ENCODE results near the gene PPP2R3B. TPM values are rescaled to one million over a fixed set of nuclear protein-coding genes. Genes with fewer than 3 reads are reported as not detected.
A peak's percentile ranks its signal among the peaks of the same experiment; 100 is the strongest.

The PPP2R3B gene
- total and polyA plus RNA-seq, 8 donors, result 5.0 to 38.8 (median 6.9) TPM

DNA sequence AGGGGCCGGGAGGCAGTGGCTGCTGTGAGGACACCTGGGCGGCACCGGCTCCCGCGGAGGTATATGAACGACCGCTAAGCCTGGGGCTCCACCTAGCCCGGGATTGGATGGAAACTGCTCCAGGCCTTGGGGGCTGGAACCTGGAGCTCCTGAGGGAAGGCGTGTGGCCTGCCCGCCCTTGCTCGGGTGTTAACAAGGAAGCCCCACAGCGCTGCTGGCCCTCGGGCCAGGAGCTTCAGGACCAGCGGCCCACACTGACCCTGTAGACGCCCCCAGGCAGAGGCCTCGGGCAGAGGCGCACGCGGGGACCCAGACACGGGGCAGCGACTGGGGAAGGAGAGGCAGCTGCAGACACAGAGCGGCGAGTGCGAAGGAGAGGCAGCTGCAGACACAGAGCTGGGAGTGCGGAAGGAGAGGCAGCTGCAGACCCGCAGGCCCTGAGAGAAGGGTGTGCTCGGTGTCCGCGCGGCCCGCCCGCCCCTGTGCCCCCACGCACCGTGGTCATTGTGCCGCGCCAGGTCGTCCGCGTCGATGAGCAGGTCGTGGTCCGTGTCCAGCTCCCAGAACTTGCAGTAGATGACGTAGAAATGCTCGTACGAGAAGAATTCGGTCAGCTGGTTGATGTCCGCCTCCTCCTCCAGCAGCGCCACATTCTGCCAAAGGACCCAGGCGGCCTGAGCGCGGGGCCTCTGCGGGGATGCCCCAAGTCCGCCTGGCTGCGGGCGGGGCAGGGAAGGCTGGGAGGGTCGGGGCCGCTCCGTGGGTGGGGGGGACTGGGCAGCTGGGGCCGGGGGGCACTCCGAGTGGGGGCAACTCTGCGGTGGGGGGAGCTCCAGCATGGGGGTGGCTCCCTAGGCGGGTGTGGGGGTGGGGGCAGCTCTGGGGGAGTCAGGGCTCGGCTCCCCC lies 41.4 kb downstream of the PPP2R3B start:
- TF ChIP-seq, protein P1, sequence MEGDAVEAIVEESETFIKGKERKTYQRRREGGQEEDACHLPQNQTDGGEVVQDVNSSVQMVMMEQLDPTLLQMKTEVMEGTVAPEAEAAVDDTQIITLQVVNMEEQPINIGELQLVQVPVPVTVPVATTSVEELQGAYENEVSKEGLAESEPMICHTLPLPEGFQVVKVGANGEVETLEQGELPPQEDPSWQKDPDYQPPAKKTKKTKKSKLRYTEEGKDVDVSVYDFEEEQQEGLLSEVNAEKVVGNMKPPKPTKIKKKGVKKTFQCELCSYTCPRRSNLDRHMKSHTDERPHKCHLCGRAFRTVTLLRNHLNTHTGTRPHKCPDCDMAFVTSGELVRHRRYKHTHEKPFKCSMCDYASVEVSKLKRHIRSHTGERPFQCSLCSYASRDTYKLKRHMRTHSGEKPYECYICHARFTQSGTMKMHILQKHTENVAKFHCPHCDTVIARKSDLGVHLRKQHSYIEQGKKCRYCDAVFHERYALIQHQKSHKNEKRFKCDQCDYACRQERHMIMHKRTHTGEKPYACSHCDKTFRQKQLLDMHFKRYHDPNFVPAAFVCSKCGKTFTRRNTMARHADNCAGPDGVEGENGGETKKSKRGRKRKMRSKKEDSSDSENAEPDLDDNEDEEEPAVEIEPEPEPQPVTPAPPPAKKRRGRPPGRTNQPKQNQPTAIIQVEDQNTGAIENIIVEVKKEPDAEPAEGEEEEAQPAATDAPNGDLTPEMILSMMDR (IDR thresholded peaks at IDR 0.05), result no peak
- WGBS, 2 donors, result 94% methylated on average over 52 to 63 of the region's 63 CpGs
- H3K4me1 ChIP-seq, result no peaks in the 10 kb centered on the region
- FAIRE-seq, result no peak
- ATAC-seq, result no peak
- DNase-seq, result peak in 2 of 6 donors; percentile 36 to 56
- H3K27me3 ChIP-seq, result no peaks in the 10 kb centered on the region
- H3K9me3 ChIP-seq, result no peaks in the 10 kb centered on the region
- H3K36me3 ChIP-seq, result no peaks in the 10 kb centered on the region
- no peak overlapping the region for H3K4me3 ChIP-seq
- intact Hi-C loops (cut with DNase I), result no loop called here
- H3K27ac ChIP-seq, result no peak overlapping the region

DNA sequence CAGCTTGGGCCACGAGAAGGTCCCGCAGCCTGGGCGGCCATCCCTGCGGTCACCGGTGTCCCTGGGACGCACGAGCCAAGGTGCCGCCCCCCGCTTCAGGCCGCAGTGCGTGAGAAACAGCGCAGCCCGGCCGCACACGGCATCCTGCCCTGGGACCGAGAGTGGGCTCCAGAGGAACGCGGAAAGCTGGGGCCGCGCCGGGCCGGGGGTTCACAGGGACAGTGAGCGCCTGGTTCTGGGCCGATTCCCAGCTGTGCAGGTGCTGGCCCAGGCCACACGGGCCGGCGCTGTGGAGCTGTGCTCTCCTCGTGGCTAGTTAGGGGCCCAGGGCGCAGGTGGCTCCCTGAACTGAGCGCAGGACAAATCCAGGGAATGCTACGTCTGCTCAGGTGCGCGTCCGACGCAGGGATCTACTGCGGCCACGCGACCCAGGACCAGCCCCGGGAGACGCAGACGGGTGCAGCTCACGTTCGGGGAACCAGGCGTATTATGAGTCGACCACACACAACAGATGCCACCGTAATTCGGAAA lies 42.3 kb downstream of the PPP2R3B start:
- Histone ChIP-seq H3K4me3 (no peak overlapping the region), H3K36me3 (no peaks in the 10 kb centered on the region), H3K27ac (no peak overlapping the region), H3K4me1 (no peaks in the 10 kb centered on the region), H3K9me3 (no peaks in the 10 kb centered on the region), H3K27me3 (no peaks in the 10 kb centered on the region)
- FAIRE-seq (no peak), DNase-seq (peak in 2 of 6 donors; percentile 46 to 59), ATAC-seq (no peak)
- intact Hi-C loops (cut with DNase I), result no loop called here
- TF ChIP-seq, protein P1 (IDR thresholded peaks at IDR 0.05), result no peak
- 97 to 98% methylated on average over 47 of the region's 47 CpGs for WGBS, 2 donors

DNA sequence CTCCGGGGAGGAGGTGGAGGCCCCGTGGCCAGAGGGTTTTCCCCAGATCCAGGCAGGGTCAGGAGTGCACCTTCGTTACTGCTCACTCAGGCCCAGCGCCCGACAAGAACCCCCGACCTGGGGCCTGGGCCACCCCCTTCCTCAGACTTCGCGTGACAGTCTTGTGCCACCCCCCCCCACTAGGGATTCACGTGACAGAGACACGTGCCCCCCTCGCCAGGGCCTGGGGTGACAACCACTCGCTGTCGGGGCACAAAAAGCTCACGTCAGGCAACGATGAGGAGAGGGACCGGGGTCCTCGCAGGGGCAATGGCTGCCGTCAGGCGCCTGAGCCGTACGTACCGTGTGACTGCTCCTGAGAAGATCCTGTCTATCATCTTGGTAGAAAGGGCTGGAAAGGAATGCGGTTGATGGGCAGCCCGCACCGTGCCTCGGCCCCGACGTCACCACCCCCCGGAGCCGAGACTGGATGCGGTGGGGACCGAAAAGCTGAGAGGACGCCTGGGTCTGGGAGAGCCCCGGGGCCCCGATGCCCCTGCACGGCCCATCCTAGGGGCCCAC lies 45.1 kb downstream of the PPP2R3B start:
- H3K36me3 ChIP-seq, result no peaks in the 10 kb centered on the region

DNA sequence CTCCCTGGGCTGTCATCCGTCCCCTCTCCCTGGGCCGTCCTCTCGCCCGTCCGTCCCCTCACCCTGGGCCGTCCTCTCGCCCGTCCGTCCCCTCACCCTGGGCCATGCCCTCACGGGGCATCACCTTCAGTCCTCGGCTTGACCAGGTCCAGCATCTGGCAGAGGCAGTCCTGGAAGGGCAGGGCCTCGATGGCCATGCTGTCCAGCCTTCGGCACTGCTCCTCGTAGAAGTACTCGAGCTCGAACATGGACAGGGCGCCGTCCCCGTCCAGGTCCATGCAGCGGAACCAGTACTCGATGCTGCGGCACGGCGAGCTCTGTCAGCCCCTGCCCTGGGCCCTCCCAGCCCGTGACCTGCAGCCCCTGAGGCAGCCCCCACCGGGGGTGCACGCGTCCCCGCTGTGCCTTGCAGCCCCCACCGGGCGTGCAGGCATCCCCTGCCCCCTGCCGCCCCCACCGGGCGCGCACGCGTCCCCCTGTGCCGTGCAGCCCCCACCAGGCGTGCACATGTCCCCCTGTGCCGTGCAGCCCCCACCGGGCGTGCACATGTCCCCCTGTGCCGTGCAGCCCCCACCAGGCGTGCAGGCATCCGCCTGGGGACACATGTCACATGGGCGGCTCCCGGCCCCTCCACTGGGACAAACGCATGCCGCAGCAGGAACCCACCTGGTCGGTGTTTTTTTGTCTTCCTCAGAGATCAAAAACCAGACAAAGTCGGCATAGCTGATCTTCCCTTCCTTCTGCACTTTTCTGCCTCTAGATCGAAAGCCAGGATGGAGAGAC lies 45.9 kb downstream of the PPP2R3B start:
- H3K36me3 ChIP-seq, result no peaks in the 10 kb centered on the region
- TF ChIP-seq, protein P1 (IDR thresholded peaks at IDR 0.05), result no peak
- no peak overlapping the region for H3K27ac ChIP-seq
- no peaks in the 10 kb centered on the region for H3K27me3 ChIP-seq
- intact Hi-C loops (cut with DNase I), result no loop called here
- peak in 2 of 6 donors; percentile 50 to 77 for DNase-seq
- whole genome bisulfite sequencing, 2 donors, result 90 to 93% methylated on average over 50 to 52 of the region's 52 CpGs
- no peak for ATAC-seq
- no peaks in the 10 kb centered on the region for H3K4me1 ChIP-seq
- no peak overlapping the region for H3K4me3 ChIP-seq
- no peaks in the 10 kb centered on the region for H3K9me3 ChIP-seq
- no peak for FAIRE-seq

More for the DNA sequence above, 45.1 kb downstream of the PPP2R3B start:
- FAIRE-seq (no peak), ATAC-seq (no peak), DNase-seq (peak in 2 of 6 donors; percentile 44 to 59)
- Histone ChIP-seq H3K4me3 (no peak overlapping the region), H3K27me3 (no peaks in the 10 kb centered on the region), H3K9me3 (no peaks in the 10 kb centered on the region), H3K4me1 (no peaks in the 10 kb centered on the region), H3K27ac (no peak overlapping the region)
- TF ChIP-seq, protein P1 (IDR thresholded peaks at IDR 0.05), result no peak
- intact Hi-C loops (cut with DNase I), result no loop called here
- 94 to 95% methylated on average over 34 to 36 of the region's 36 CpGs for WGBS, 2 donors
